Left ventricle myocardium inferior (tissue), 1 donor: ENCODE measurements around the gene RLN3. TPM values are rescaled to one million over a fixed set of nuclear protein-coding genes. Genes with fewer than 3 reads are reported as not detected.

Experiments
- DNase-seq: peaks from one replicate; pipeline ENCODE4 v3.0.0-alpha.2; 2020
- H3K27ac ChIP-seq: fragments of 200-600 bp; replicated peaks from 2 replicates; pipeline ENCODE4 v1.8.0; 2021
- H3K27me3 ChIP-seq: fragments of 200-600 bp; 2 replicates; pipeline ENCODE4 v1.8.0; 2021; ENCODE audit warnings: low read depth
- H3K36me3 ChIP-seq: fragments of 200-600 bp; 2 replicates; pipeline ENCODE4 v1.8.0; 2021
- H3K4me1 ChIP-seq: fragments of 200-600 bp; 2 replicates; pipeline ENCODE4 v1.8.0; 2021
- H3K4me3 ChIP-seq: fragments of 200-600 bp; 2 replicates; pipeline ENCODE4 v1.8.0; 2021; ENCODE audit warnings: mild to moderate bottlenecking, moderate library complexity
- H3K9me3 ChIP-seq: fragments of 200-600 bp; replicated peaks from 2 replicates; pipeline ENCODE4 v1.8.0; 2021
- CTCF ChIP-seq: fragments of 200-600 bp; IDR thresholded peaks from 2 replicates; pipeline ENCODE4 v1.8.0; 2021; ENCODE audit warnings: antibody characterized with exemption, mild to moderate bottlenecking, borderline replicate concordance
- intact Hi-C: fragments of 100-400 bp; cut with micrococcal nuclease; formaldehyde crosslinking; loops from one replicate; pipeline ENCODE4 v1.11.0; 2022
- total RNA-seq: library from RNA; stranded (reverse); fragmentation: NEBNext Ultra II Directional; extraction: Animal tissue kit (Norgen Biotek cat#: 25700); gene quantifications from one replicate; pipeline ENCODE4 v1.2.1, GENCODE V29; 2021
- donor health status: DM: no; HTN: yes; CAD: no; lungs with severe emphysema.

Gene RLN3
- total RNA-seq, 1 donor from 2014 or later: not detected

DNA sequence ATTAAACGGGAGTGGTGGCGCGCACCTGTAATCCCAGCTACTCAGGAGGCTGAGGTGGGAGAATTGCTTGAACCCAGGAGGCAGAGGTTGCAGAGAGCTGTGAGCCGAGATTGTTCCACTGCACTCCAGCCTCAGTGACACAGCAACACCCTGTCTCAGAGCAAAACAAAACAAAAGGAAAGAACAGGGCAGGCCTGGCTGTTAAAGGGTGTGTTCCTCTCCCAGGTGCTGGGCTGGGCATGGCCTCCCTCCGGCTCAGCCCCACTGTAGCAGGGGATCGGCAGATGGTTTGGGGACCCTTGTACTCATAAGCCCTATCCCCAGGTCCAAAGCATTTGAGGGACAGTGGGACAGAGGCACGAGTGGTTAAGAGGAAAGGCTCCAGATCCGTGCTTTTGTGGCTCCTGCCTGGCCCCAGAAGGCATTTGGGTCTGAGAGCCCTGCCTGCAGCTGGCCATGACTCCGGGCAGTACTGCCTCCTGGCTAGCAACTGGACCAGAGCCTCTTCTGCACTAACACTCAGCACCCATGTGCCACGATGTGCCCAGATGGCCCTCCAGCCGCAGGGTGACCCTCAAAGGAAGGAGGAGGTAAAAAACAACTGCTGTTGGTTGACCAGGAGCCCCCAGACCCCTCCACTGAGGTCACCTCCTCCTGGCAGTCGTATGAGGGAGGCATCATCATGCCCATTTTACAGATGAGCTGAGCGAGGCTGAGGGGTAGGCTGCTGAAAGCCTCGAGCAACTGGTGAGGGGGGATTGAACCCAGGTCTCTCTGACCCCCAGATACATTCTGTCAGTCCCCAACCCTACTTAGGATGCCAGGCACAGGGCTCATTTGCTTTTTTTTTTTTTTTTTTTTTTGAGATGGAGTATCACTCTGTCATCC, 31.8 kb upstream of the RLN3 start:
- peak overlapping the region; percentile 80 for H3K27ac ChIP-seq
- peaks cover 16% of the 10 kb centered on the region for H3K4me1 ChIP-seq
- DNase-seq: peak; percentile 11

DNA sequence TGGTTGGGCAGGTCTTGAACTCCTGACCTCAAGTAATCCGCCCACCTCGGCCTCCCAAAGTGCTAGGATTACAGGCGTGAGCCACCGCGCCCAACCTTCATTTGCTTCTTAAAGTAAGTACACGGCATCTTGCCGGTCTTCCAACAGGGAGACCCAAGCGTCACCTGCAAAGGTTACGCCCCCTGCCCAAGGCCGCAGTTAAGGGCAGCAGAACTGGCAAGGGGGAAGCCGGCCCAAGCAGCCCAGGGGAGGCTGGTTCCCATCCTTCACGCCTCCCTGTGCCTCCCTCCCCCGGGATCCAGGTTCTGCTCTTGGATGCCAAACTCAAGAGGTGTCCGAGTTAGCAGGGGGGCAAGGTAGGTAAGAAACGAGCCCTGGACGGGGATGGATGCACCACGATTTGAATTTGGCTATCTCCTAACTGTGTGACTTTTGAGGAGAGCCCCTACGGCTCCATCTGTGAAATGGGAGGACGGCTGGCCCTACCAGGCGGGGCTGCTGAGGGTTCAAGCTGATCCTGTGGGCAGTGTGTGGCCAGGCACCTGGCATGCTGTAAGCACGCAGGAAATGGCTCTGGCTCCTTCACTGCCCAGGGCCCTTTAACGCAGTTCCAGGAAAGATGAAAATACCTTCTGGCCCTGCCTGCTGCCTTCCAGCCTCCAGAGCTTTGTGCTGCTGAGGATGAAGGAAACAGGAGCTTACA, 30.9 kb upstream of the RLN3 start:
- Histone ChIP-seq H3K9me3 (peaks cover 9% of the 10 kb centered on the region), H3K4me3 (no peak overlapping the region), H3K36me3 (peaks cover 32% of the 10 kb centered on the region), H3K27me3 (no peaks in the 10 kb centered on the region), H3K27ac (no peak overlapping the region), H3K4me1 (peaks cover 23% of the 10 kb centered on the region)
- peak; percentile 8 for DNase-seq
- TF ChIP-seq CTCF: no peak
- intact Hi-C loops: no loop called here

More for the DNA sequence above, 31.8 kb upstream of the RLN3 start:
- peaks cover 41% of the 10 kb centered on the region for H3K36me3 ChIP-seq
- no peak for TF ChIP-seq CTCF
- no peak overlapping the region for H3K4me3 ChIP-seq
- peaks cover 9% of the 10 kb centered on the region for H3K9me3 ChIP-seq
- H3K27me3 ChIP-seq: no peaks in the 10 kb centered on the region
- intact Hi-C loops: no loop called here

- no peak for TF ChIP-seq CTCF
- Histone ChIP-seq H3K4me3 (no peak overlapping the region), H3K27me3 (no peaks in the 10 kb centered on the region), H3K27ac (no peak overlapping the region), H3K9me3 (peaks cover 9% of the 10 kb centered on the region), H3K36me3 (peaks cover 26% of the 10 kb centered on the region), H3K4me1 (peaks cover 28% of the 10 kb centered on the region)
- intact Hi-C loops: no loop called here
- DNase-seq: peak; percentile 9
These were observed 30.4 kb upstream of the RLN3 start for GRCh38 chr19:13997631-13997962.

- Histone ChIP-seq H3K4me1 (peaks cover 36% of the 10 kb centered on the region), H3K4me3 (no peak overlapping the region), H3K27me3 (no peaks in the 10 kb centered on the region), H3K27ac (no peak overlapping the region), H3K9me3 (peaks cover 9% of the 10 kb centered on the region), H3K36me3 (peaks cover 19% of the 10 kb centered on the region)
- no peak for TF ChIP-seq CTCF
- intact Hi-C loops: no loop called here
- DNase-seq: no peak
These were observed 29.5 kb upstream of the RLN3 start for GRCh38 chr19:13998426-13998825.

DNA sequence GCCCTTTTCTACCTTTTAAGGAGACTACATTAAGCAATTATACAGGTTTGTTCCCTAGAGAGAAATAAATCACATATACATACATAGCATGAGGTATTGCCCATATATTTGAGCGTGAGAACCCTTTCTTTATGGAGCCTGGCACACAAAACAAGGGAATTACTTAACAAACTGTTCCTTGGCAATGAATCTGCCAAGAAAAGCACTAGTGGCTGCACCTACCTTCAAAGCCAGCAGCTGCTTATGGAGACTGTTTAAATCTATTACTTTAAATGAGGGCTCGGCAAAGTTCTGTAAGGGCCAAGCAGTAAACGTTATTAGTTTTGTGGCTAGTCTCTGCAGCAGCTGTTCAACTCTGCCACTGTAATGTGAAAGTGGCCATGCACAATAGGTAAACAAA, 28.9 kb upstream of the RLN3 start:
- DNase-seq: no peak
- no peak for TF ChIP-seq CTCF
- Histone ChIP-seq H3K27ac (no peak overlapping the region), H3K4me3 (no peak overlapping the region), H3K9me3 (peaks cover 9% of the 10 kb centered on the region), H3K36me3 (peaks cover 19% of the 10 kb centered on the region), H3K4me1 (peaks cover 43% of the 10 kb centered on the region), H3K27me3 (no peaks in the 10 kb centered on the region)
- intact Hi-C loops: no loop called here
